ENCODE results near the gene PLEK2.

- no peak for TF ChIP-seq CTCF (IDR thresholded peaks at IDR 0.05 in 4 of 5, conservative IDR thresholded peaks at IDR 0.05 in 1 of 5)
- no peak for TF ChIP-seq POLR2A (IDR thresholded peaks at IDR 0.05)
These were observed 5.7 kb upstream of the PLEK2 start for GRCh38 chr14:67417633-67418032.
